ENCODE data around the gene ZNF471. TPM values are rescaled to one million over a fixed set of nuclear protein-coding genes. Genes with fewer than 3 reads are reported as not detected.

Gene ZNF471
- total RNA-seq, 6 donors from 2014 or later = 2.6 to 7.3 (median 4.4) TPM

GRCh38 chr19:56572589-56572988 is 64.9 kb downstream of the ZNF471 start:
- Histone ChIP-seq H3K4me3 (no peak overlapping the region), H3K36me3 (peaks cover 15 to 76% (median 49%) of the 10 kb centered on the region in 4 donors), H3K4me1 (peaks cover 5 to 8% (median 6%) of the 10 kb centered on the region in 4 donors), H3K27ac (no peak overlapping the region), H3K27me3 (no peaks in the 10 kb centered on the region), H3K9me3 (peaks cover 66 to 98% (median 93%) of the 10 kb centered on the region in 4 donors)
- DNase-seq = no peak
- ATAC-seq (ENCODE audit: low FRiP score in 2 of 2) = no peak
- WGBS, 2 donors = 48 to 49% methylated on average over 2 of the region's 2 CpGs
- TF ChIP-seq CTCF (IDR thresholded peaks at IDR 0.05) (no peak), EP300 (IDR thresholded peaks at IDR 0.05) (no peak), POLR2A (IDR thresholded peaks at IDR 0.05) (no peak), POLR2AphosphoS5 (IDR thresholded peaks at IDR 0.05) (no peak)

GRCh38 chr19:56573914-56574313 is 66.3 kb downstream of the ZNF471 start:
- ATAC-seq (ENCODE audit: low FRiP score in 2 of 2) (no peak), DNase-seq (no peak)
- 96 to 97% methylated on average over 3 of the region's 3 CpGs for WGBS, 2 donors
- no peak overlapping the region for H3K4me3 ChIP-seq
- H3K9me3 ChIP-seq = peaks cover 80 to 100% (median 97%) of the 10 kb centered on the region in 4 donors
- no peaks in the 10 kb centered on the region for H3K4me1 ChIP-seq
- peaks cover 15 to 76% (median 48%) of the 10 kb centered on the region in 4 donors for H3K36me3 ChIP-seq
- H3K27me3 ChIP-seq = no peaks in the 10 kb centered on the region
- no peak overlapping the region for H3K27ac ChIP-seq
- TF ChIP-seq POLR2A (IDR thresholded peaks at IDR 0.05) (no peak), POLR2AphosphoS5 (IDR thresholded peaks at IDR 0.05) (no peak), CTCF (IDR thresholded peaks at IDR 0.05) (no peak), EP300 (IDR thresholded peaks at IDR 0.05) (no peak)

- H3K27me3 ChIP-seq = no peaks in the 10 kb centered on the region
- ATAC-seq (ENCODE audit: low FRiP score in 2 of 2) = no peak
- no peak overlapping the region for H3K27ac ChIP-seq
- no peaks in the 10 kb centered on the region for H3K4me1 ChIP-seq
- TF ChIP-seq CTCF (IDR thresholded peaks at IDR 0.05) = no peak
- TF ChIP-seq POLR2A (IDR thresholded peaks at IDR 0.05) = no peak
- TF ChIP-seq POLR2AphosphoS5 (IDR thresholded peaks at IDR 0.05) = no peak
- TF ChIP-seq EP300 (IDR thresholded peaks at IDR 0.05) = no peak
- no peak for DNase-seq
- 95 to 98% methylated on average over 11 of the region's 11 CpGs for WGBS, 2 donors
- H3K4me3 ChIP-seq = no peak overlapping the region
- H3K36me3 ChIP-seq = peaks cover 7 to 46% (median 27%) of the 10 kb centered on the region in 4 donors
- H3K9me3 ChIP-seq = peaks cover 97 to 100% (median 99%) of the 10 kb centered on the region in 4 donors
These were observed 70.3 kb downstream of the ZNF471 start for GRCh38 chr19:56577719-56578602.

Other genes starting within 250 kb of the ZNF471 start
- 1 to 10 TPM in 1 of 6 donors, under 1 TPM in 1, not detected in 4; 0.89 to 1.2 TPM for gene EDDM13, start 235.1 kb upstream of the ZNF471 start, total RNA-seq
- 10 to 100 TPM in 4 of 6 donors, 1 to 10 TPM in 2; 6.2 to 18.6 (median 11.3) TPM for gene ZSCAN5A, start 193.0 kb upstream of the ZNF471 start, total RNA-seq
- 10 to 100 TPM in 1 of 6 donors, 1 to 10 TPM in 5; 2.1 to 11.9 (median 2.7) TPM for gene ZNF582, start 114.3 kb upstream of the ZNF471 start, total RNA-seq
- gene ZNF583, start 103.5 kb upstream of the ZNF471 start, total RNA-seq = 10 to 100 TPM in 1 of 6 donors, 1 to 10 TPM in 5; 3.7 to 21.5 (median 6.9) TPM
- gene ZNF667, start 30.5 kb upstream of the ZNF471 start, total RNA-seq = 1 to 10 TPM; 1.1 to 3.6 (median 1.9) TPM
- 10 to 100 TPM in 1 of 6 donors, 1 to 10 TPM in 5; 3.1 to 12.0 (median 6.2) TPM for gene ZFP28, start 31.1 kb downstream of the ZNF471 start, total RNA-seq
- 1 to 10 TPM; 1.8 to 4.6 (median 3.3) TPM for gene ZNF470, start 59.6 kb downstream of the ZNF471 start, total RNA-seq
- gene ZNF71, start 87.4 kb downstream of the ZNF471 start, total RNA-seq = 10 to 100 TPM in 2 of 6 donors, 1 to 10 TPM in 4; 4.0 to 11.5 (median 7.4) TPM
- under 1 TPM in 2 of 6 donors, not detected in 4; 0.29 to 0.30 TPM for gene SMIM17, start 135.3 kb downstream of the ZNF471 start, total RNA-seq
- 1 to 10 TPM in 4 of 6 donors, under 1 TPM in 1, not detected in 1; 0.78 to 4.1 (median 2.7) TPM for gene ZNF835, start 163.9 kb downstream of the ZNF471 start, total RNA-seq